Neural progenitor cell (in vitro differentiated cells): Measurements from ENCODE around the gene SMAP1.

Experiments
- CTCF ChIP-seq: fragments of 200-600 bp; sonication (generic); IDR thresholded peaks from 2 replicates; pipeline ENCODE4 v1.5.1; 2017; ENCODE audit warnings: antibody characterized with exemption, mild to moderate bottlenecking
- EZH2 ChIP-seq: fragments of 200-600 bp; sonication (generic); IDR thresholded peaks from 2 replicates; pipeline ENCODE4 v1.6.1; 2017; ENCODE audit warnings: antibody characterized with exemption, mild to moderate bottlenecking, moderate library complexity

- TF ChIP-seq EZH2: no peak
- no peak for TF ChIP-seq CTCF
Observed at GRCh38 chr6:70764706-70765105, 97.0 kb downstream of the SMAP1 start.
